ENCODE data around the gene PPP2R3B.

- no peak for TF ChIP-seq CTCF (IDR thresholded peaks at IDR 0.05; ENCODE audit: poor library complexity)
- TF ChIP-seq EZH2phosphoT487 (IDR thresholded peaks at IDR 0.05; ENCODE audit: low read depth, severe bottlenecking, unreplicated experiment) = no peak
Measured at GRCh38 chrX:402857-403256, 16.1 kb upstream of the PPP2R3B start.
